GM18505 (cell line): ENCODE results near the gene AKR1C2.

ENCODE experiments used
- ATAC-seq: cut with Tn5 transposase; IDR thresholded peaks from one replicate; pipeline ENCODE4 v1.9.1; 2021; ENCODE audit not compliant: unreplicated experiment
- POLR2A ChIP-seq: IDR thresholded peaks from 4 replicates; pipeline ENCODE4 v1.6.1; 2011; ENCODE audit warnings: borderline replicate concordance; ENCODE audit not compliant: insufficient read depth, insufficient read length; ENCODE audit errors: extremely low read depth

Gene AKR1C2

GRCh38 chr10:4939224-4940072 is 64.2 kb downstream of the AKR1C2 start:
- no peak for ATAC-seq
- TF ChIP-seq POLR2A = no peak
